WTC11 (cell line): ENCODE measurements around the gene SAP30L. TPM values are rescaled to one million over a fixed set of nuclear protein-coding genes. Genes with fewer than 3 reads are reported as not detected.

Experiments
- ATAC-seq: fragments of 200-7000 bp; cut with Tn5 transposase; 2 replicates; pipeline ENCODE4 v1.10.0; 2021; ENCODE audit warnings: mild to moderate bottlenecking, moderate library complexity
- CTCF ChIA-PET: fragments of 300-600 bp; sonication (Branson Sonifier 250); formaldehyde crosslinking; loops from one replicate; lab custom pipeline; 2021; ENCODE audit warnings: antibody characterized with exemption; lab: Charles Lee
- POLR2A ChIA-PET: fragments of 350-600 bp; sonication (Branson Sonifier 250); formaldehyde crosslinking; loops from one replicate; lab custom pipeline; 2021; ENCODE audit warnings: antibody characterized with exemption; lab: Charles Lee
- DNase-seq: peaks from one replicate; pipeline ENCODE4 v3.0.0; 2021; ENCODE audit warnings: low spot score
- H3K27ac Mint-ChIP-seq: 2 replicates; pipeline ENCODE4 v1.8.0; 2021; ENCODE audit warnings: mixed read lengths
- H3K27me3 Mint-ChIP-seq: 2 replicates; pipeline ENCODE4 v1.8.0; 2021; ENCODE audit warnings: low read depth, mild to moderate bottlenecking, moderate library complexity, mixed read lengths
- H3K36me3 Mint-ChIP-seq: 2 replicates; pipeline ENCODE4 v1.8.0; 2021; ENCODE audit warnings: mixed read lengths
- H3K4me1 Mint-ChIP-seq: 2 replicates; pipeline ENCODE4 v1.8.0; 2022; ENCODE audit warnings: mixed read lengths
- H3K4me3 Mint-ChIP-seq: 2 replicates; pipeline ENCODE4 v1.8.0; 2021; ENCODE audit warnings: mild to moderate bottlenecking, moderate library complexity, mixed read lengths
- H3K9me3 Mint-ChIP-seq: 2 replicates; pipeline ENCODE4 v1.8.0; 2021; ENCODE audit warnings: mixed read lengths
- CREM ChIP-seq: sonication (generic); formaldehyde crosslinking; IDR thresholded peaks from 2 replicates; pipeline ENCODE4 v1.8.1; 2022; ENCODE audit warnings: mild to moderate bottlenecking, missing genetic modification reagents, moderate library complexity
- ELF4 ChIP-seq: sonication (generic); formaldehyde crosslinking; IDR thresholded peaks from 2 replicates; pipeline ENCODE4 v1.8.1; 2022; ENCODE audit warnings: low read depth, mild to moderate bottlenecking, moderate library complexity, missing genetic modification reagents
- ETV6 ChIP-seq: sonication (generic); formaldehyde crosslinking; IDR thresholded peaks from 2 replicates; pipeline ENCODE4 v1.8.1; 2022; ENCODE audit warnings: mild to moderate bottlenecking, missing genetic modification reagents
- JAZF1 ChIP-seq: fragments of 250-450 bp; sonication (Bioruptor Pico); IDR thresholded peaks from 2 replicates; pipeline ENCODE4 v1.9.0; 2021; ENCODE audit warnings: moderate library complexity, mild to moderate bottlenecking, inconsistent platforms
- MYBL2 ChIP-seq: sonication (generic); formaldehyde crosslinking; IDR thresholded peaks from 2 replicates; pipeline ENCODE4 v1.8.1; 2023; ENCODE audit warnings: mild to moderate bottlenecking, moderate library complexity, missing genetic modification reagents
- NFE2L1 ChIP-seq: sonication (generic); formaldehyde crosslinking; IDR thresholded peaks from 2 replicates; pipeline ENCODE4 v1.8.1; 2023; ENCODE audit warnings: missing genetic modification reagents
- NR3C1 ChIP-seq: sonication (generic); formaldehyde crosslinking; conservative IDR thresholded peaks from 2 replicates; pipeline ENCODE4 v1.8.1; 2023; ENCODE audit warnings: low read depth, mild to moderate bottlenecking, missing genetic modification reagents
- RORB ChIP-seq: fragments of 250-450 bp; sonication (Bioruptor Pico); IDR thresholded peaks from 2 replicates; pipeline ENCODE4 v1.9.0; 2021; ENCODE audit warnings: mild to moderate bottlenecking
- SMAD3 ChIP-seq: sonication (generic); formaldehyde crosslinking; IDR thresholded peaks from 2 replicates; pipeline ENCODE4 v1.8.0; 2022; ENCODE audit warnings: missing genetic modification reagents, mild to moderate bottlenecking, borderline replicate concordance
- TEAD1 ChIP-seq: sonication (generic); formaldehyde crosslinking; IDR thresholded peaks from 2 replicates; pipeline ENCODE4 v1.8.0; 2022; ENCODE audit warnings: mild to moderate bottlenecking, missing genetic modification reagents
- ZNF263 ChIP-seq: sonication (generic); formaldehyde crosslinking; IDR thresholded peaks from 2 replicates; pipeline ENCODE4 v1.8.1; 2022; ENCODE audit warnings: low read depth, mild to moderate bottlenecking, moderate library complexity, missing genetic modification reagents
- ZNF396 ChIP-seq: fragments of 250-450 bp; sonication (Bioruptor Pico); IDR thresholded peaks from 2 replicates; pipeline ENCODE4 v1.8.0; 2021; ENCODE audit warnings: mild to moderate bottlenecking, moderate library complexity, borderline replicate concordance
- total RNA-seq: library from RNA; stranded (reverse); gene quantifications from 3 replicates; pipeline ENCODE4 v1.2.3, GENCODE V29; 2021
- TF ChIP-seq, protein P1 (sequence below): sonication (generic); formaldehyde crosslinking; IDR thresholded peaks from 2 replicates; pipeline ENCODE4 v1.8.1; 2023; ENCODE audit warnings: mild to moderate bottlenecking, moderate library complexity, missing genetic modification reagents
- TF ChIP-seq, protein P2 (sequence below): sonication (generic); formaldehyde crosslinking; conservative IDR thresholded peaks from 2 replicates; pipeline ENCODE4 v1.8.1; 2022; ENCODE audit warnings: mild to moderate bottlenecking, missing genetic modification reagents
- TF ChIP-seq, protein P3 (sequence below): sonication (generic); formaldehyde crosslinking; IDR thresholded peaks from 2 replicates; pipeline ENCODE4 v1.8.0; 2022; ENCODE audit warnings: mild to moderate bottlenecking, missing genetic modification reagents
- TF ChIP-seq, protein P4 (sequence below): fragments of 200-600 bp; IDR thresholded peaks from 2 replicates; pipeline ENCODE4 v1.8.0; 2022; ENCODE audit warnings: antibody characterized with exemption
- TF ChIP-seq, protein P5 (sequence below): sonication (generic); formaldehyde crosslinking; IDR thresholded peaks from 2 replicates; pipeline ENCODE4 v1.8.0; 2023; ENCODE audit warnings: mild to moderate bottlenecking, missing genetic modification reagents
- TF ChIP-seq, protein P6 (sequence below): sonication (generic); formaldehyde crosslinking; IDR thresholded peaks from 2 replicates; pipeline ENCODE4 v1.8.1; 2022; ENCODE audit warnings: mild to moderate bottlenecking, moderate library complexity, missing genetic modification reagents
- TF ChIP-seq, protein P7 (sequence below): fragments of 250-450 bp; sonication (Bioruptor Pico); IDR thresholded peaks from 2 replicates; pipeline ENCODE4 v1.9.0; 2021; ENCODE audit warnings: mild to moderate bottlenecking
- TF ChIP-seq, protein P8 (sequence below): fragments of 250-450 bp; sonication (Bioruptor Pico); IDR thresholded peaks from 2 replicates; pipeline ENCODE4 v2.1.2; 2022; ENCODE audit warnings: mild to moderate bottlenecking, moderate library complexity
- TF ChIP-seq, protein P9 (sequence below): sonication (generic); formaldehyde crosslinking; IDR thresholded peaks from 2 replicates; pipeline ENCODE4 v1.8.0; 2022; ENCODE audit warnings: mild to moderate bottlenecking, missing genetic modification reagents

The SAP30L gene
- total RNA-seq, 1 experiment from 2014 or later, result 33.5 TPM

DNA sequence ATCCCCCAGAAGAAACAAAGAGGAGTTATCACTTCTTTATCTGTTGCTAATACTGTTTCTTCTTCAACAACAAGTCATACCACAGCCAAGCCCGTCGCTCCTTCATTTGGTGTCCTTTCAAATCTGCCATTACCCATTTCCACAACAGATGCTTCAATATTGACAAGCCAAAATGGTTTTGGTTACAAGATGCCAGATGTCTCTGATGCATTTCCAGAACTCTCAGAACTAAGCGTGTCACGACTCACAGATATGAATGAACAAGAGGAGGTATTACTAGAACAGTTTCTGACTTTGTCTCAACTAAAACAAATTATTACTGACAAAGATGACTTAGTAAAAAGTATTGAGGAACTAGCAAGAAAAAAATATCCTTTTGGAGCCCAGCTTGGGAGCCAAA, 48.2 kb downstream of the SAP30L start:
- no peak overlapping the region for H3K4me3 Mint-ChIP-seq
- no peak for DNase-seq
- no peak for TF ChIP-seq NR3C1 (CRISPR knock-in tag)
- TF ChIP-seq TEAD1, result no peak
- TF ChIP-seq, protein P1, sequence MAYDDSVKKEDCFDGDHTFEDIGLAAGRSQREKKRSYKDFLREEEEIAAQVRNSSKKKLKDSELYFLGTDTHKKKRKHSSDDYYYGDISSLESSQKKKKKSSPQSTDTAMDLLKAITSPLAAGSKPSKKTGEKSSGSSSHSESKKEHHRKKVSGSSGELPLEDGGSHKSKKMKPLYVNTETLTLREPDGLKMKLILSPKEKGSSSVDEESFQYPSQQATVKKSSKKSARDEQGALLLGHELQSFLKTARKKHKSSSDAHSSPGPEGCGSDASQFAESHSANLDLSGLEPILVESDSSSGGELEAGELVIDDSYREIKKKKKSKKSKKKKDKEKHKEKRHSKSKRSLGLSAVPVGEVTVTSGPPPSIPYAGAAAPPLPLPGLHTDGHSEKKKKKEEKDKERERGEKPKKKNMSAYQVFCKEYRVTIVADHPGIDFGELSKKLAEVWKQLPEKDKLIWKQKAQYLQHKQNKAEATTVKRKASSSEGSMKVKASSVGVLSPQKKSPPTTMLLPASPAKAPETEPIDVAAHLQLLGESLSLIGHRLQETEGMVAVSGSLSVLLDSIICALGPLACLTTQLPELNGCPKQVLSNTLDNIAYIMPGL (CRISPR knock-in tag), result no peak
- TF ChIP-seq SMAD3 (CRISPR knock-in tag), result no peak
- TF ChIP-seq, protein P2, sequence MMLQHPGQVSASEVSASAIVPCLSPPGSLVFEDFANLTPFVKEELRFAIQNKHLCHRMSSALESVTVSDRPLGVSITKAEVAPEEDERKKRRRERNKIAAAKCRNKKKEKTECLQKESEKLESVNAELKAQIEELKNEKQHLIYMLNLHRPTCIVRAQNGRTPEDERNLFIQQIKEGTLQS (CRISPR knock-in tag), result no peak
- TF ChIP-seq, protein P3, sequence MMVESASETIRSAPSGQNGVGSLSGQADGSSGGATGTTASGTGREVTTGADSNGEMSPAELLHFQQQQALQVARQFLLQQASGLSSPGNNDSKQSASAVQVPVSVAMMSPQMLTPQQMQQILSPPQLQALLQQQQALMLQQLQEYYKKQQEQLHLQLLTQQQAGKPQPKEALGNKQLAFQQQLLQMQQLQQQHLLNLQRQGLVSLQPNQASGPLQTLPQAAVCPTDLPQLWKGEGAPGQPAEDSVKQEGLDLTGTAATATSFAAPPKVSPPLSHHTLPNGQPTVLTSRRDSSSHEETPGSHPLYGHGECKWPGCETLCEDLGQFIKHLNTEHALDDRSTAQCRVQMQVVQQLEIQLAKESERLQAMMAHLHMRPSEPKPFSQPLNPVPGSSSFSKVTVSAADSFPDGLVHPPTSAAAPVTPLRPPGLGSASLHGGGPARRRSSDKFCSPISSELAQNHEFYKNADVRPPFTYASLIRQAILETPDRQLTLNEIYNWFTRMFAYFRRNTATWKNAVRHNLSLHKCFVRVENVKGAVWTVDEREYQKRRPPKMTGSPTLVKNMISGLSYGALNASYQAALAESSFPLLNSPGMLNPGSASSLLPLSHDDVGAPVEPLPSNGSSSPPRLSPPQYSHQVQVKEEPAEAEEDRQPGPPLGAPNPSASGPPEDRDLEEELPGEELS (CRISPR knock-in tag), result no peak
- 0 out of 2 replicates have a peak, but pooled peaks cover 3% of the 10 kb centered on the region for H3K4me1 Mint-ChIP-seq
- POLR2A ChIA-PET, result no interaction called here
- peaks cover 45% of the 10 kb centered on the region for H3K27me3 Mint-ChIP-seq
- no peak for ATAC-seq
- no peaks in the 10 kb centered on the region for H3K9me3 Mint-ChIP-seq
- no peaks in the 10 kb centered on the region for H3K36me3 Mint-ChIP-seq
- CTCF ChIA-PET, result interaction anchor here (1.2 to 1.3 kb wide), 2 partner anchors 15 to 27 kb away, joined by 4 to 6 read pairs; partner anchors contain the start of gene HAND1
- H3K27ac Mint-ChIP-seq, result no peak overlapping the region

DNA sequence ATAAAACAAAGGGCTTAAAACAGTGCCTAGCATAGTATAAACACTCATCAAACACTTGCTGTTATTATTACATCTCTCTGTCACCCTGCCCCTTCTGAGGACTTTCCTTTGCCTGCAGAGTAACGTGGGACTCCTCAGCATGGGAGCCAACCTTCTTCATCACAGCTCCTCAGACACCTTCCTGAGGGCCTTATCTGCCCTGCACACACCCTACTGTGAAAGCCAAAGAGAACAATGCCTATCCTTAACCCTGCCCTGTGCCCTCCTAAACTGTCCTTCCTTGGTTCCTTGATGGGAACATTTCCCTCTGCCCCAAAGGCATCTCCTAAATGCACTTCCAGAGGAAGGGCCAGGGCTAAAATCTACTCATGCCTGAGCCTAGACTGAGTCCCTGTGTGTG, 52.8 kb downstream of the SAP30L start:
- Mint-ChIP-seq H3K36me3 (no peaks in the 10 kb centered on the region), H3K4me1 (peaks cover 20% of the 10 kb centered on the region), H3K27me3 (peaks cover 12% of the 10 kb centered on the region), H3K9me3 (no peaks in the 10 kb centered on the region; the same call in 1 of the 2 replicates), H3K4me3 (no peak overlapping the region), H3K27ac (no peak overlapping the region)
- no peak for ATAC-seq
- POLR2A ChIA-PET, result no interaction called here
- CTCF ChIA-PET, result interaction anchor here (1.2 kb wide), 1 partner anchor 22 kb away, joined by 3 read pairs; no protein-coding TSS in a partner anchor
- DNase-seq, result no peak
- TF ChIP-seq, protein P4, sequence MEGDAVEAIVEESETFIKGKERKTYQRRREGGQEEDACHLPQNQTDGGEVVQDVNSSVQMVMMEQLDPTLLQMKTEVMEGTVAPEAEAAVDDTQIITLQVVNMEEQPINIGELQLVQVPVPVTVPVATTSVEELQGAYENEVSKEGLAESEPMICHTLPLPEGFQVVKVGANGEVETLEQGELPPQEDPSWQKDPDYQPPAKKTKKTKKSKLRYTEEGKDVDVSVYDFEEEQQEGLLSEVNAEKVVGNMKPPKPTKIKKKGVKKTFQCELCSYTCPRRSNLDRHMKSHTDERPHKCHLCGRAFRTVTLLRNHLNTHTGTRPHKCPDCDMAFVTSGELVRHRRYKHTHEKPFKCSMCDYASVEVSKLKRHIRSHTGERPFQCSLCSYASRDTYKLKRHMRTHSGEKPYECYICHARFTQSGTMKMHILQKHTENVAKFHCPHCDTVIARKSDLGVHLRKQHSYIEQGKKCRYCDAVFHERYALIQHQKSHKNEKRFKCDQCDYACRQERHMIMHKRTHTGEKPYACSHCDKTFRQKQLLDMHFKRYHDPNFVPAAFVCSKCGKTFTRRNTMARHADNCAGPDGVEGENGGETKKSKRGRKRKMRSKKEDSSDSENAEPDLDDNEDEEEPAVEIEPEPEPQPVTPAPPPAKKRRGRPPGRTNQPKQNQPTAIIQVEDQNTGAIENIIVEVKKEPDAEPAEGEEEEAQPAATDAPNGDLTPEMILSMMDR, result no peak
- TF ChIP-seq, protein P5, sequence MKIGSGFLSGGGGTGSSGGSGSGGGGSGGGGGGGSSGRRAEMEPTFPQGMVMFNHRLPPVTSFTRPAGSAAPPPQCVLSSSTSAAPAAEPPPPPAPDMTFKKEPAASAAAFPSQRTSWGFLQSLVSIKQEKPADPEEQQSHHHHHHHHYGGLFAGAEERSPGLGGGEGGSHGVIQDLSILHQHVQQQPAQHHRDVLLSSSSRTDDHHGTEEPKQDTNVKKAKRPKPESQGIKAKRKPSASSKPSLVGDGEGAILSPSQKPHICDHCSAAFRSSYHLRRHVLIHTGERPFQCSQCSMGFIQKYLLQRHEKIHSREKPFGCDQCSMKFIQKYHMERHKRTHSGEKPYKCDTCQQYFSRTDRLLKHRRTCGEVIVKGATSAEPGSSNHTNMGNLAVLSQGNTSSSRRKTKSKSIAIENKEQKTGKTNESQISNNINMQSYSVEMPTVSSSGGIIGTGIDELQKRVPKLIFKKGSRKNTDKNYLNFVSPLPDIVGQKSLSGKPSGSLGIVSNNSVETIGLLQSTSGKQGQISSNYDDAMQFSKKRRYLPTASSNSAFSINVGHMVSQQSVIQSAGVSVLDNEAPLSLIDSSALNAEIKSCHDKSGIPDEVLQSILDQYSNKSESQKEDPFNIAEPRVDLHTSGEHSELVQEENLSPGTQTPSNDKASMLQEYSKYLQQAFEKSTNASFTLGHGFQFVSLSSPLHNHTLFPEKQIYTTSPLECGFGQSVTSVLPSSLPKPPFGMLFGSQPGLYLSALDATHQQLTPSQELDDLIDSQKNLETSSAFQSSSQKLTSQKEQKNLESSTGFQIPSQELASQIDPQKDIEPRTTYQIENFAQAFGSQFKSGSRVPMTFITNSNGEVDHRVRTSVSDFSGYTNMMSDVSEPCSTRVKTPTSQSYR (CRISPR knock-in tag), result no peak
- TF ChIP-seq RORB (CRISPR knock-in tag), result no peak
- TF ChIP-seq CREM (CRISPR knock-in tag), result no peak
- TF ChIP-seq, protein P6, sequence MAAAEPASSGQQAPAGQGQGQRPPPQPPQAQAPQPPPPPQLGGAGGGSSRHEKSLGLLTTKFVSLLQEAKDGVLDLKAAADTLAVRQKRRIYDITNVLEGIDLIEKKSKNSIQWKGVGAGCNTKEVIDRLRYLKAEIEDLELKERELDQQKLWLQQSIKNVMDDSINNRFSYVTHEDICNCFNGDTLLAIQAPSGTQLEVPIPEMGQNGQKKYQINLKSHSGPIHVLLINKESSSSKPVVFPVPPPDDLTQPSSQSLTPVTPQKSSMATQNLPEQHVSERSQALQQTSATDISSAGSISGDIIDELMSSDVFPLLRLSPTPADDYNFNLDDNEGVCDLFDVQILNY (CRISPR knock-in tag), result no peak
- TF ChIP-seq MYBL2 (CRISPR knock-in tag), result no peak
- TF ChIP-seq, protein P7, sequence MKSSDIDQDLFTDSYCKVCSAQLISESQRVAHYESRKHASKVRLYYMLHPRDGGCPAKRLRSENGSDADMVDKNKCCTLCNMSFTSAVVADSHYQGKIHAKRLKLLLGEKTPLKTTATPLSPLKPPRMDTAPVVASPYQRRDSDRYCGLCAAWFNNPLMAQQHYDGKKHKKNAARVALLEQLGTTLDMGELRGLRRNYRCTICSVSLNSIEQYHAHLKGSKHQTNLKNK (CRISPR knock-in tag), result no peak
- TF ChIP-seq ELF4 (CRISPR knock-in tag), result no peak
- TF ChIP-seq, protein P8, sequence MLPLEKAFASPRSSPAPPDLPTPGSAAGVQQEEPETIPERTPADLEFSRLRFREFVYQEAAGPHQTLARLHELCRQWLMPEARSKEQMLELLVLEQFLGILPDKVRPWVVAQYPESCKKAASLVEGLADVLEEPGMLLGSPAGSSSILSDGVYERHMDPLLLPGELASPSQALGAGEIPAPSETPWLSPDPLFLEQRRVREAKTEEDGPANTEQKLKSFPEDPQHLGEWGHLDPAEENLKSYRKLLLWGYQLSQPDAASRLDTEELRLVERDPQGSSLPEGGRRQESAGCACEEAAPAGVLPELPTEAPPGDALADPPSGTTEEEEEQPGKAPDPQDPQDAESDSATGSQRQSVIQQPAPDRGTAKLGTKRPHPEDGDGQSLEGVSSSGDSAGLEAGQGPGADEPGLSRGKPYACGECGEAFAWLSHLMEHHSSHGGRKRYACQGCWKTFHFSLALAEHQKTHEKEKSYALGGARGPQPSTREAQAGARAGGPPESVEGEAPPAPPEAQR, result no peak
- TF ChIP-seq ETV6, result no peak
- TF ChIP-seq ZNF396, result no peak
- TF ChIP-seq, protein P9, sequence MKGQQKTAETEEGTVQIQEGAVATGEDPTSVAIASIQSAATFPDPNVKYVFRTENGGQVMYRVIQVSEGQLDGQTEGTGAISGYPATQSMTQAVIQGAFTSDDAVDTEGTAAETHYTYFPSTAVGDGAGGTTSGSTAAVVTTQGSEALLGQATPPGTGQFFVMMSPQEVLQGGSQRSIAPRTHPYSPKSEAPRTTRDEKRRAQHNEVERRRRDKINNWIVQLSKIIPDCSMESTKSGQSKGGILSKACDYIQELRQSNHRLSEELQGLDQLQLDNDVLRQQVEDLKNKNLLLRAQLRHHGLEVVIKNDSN (CRISPR knock-in tag), result no peak
- TF ChIP-seq ZNF263 (CRISPR knock-in tag), result no peak
- no peak for TF ChIP-seq JAZF1 (CRISPR knock-in tag)
- no peak for TF ChIP-seq NFE2L1 (CRISPR knock-in tag)
